ENCODE results near the gene TDRD5.

Gene TDRD5, protein sequence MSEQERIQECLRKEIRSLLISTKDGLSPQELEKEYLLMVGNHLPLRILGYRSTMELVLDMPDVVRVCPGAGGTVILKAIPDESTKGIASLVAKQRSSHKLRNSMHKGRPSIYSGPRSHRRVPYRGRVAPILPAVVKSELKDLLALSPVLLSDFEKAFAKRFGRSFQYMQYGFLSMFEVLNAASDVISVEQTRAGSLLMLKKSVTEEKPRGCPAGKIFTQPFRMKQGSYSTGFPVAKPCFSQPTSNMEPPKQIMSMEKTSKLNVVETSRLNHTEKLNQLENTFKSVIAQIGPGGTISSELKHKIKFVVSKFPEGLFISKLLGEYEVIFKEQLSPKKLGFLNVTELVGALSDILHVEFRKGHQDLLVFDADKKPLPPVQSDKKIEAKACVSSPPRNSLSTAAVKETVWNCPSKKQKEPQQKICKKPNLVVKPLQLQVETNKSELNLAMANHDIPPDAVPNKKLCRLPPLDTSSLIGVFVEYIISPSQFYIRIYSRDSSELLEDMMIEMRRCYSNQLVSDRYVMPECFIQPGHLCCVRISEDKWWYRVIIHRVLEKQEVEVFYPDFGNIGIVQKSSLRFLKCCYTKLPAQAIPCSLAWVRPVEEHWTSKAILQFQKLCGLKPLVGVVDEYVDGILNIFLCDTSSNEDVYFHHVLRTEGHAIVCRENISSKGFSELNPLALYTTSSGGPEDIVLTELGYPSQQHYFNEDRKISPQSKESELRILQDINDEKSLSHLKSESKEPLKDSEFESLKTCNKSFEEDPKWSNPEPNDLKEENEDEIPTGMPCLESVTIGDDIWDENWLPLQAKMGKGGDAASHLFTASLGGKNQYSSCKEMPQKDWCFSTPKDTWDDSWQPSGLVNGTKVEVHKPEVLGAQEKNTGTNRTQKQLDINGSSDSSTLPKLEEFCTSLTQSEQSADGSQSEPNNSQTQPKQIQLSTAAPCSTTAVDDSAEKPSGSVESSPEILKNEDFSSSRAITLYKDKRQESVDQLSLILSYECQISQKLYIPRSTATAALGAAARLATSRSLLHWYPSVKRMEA

DNA sequence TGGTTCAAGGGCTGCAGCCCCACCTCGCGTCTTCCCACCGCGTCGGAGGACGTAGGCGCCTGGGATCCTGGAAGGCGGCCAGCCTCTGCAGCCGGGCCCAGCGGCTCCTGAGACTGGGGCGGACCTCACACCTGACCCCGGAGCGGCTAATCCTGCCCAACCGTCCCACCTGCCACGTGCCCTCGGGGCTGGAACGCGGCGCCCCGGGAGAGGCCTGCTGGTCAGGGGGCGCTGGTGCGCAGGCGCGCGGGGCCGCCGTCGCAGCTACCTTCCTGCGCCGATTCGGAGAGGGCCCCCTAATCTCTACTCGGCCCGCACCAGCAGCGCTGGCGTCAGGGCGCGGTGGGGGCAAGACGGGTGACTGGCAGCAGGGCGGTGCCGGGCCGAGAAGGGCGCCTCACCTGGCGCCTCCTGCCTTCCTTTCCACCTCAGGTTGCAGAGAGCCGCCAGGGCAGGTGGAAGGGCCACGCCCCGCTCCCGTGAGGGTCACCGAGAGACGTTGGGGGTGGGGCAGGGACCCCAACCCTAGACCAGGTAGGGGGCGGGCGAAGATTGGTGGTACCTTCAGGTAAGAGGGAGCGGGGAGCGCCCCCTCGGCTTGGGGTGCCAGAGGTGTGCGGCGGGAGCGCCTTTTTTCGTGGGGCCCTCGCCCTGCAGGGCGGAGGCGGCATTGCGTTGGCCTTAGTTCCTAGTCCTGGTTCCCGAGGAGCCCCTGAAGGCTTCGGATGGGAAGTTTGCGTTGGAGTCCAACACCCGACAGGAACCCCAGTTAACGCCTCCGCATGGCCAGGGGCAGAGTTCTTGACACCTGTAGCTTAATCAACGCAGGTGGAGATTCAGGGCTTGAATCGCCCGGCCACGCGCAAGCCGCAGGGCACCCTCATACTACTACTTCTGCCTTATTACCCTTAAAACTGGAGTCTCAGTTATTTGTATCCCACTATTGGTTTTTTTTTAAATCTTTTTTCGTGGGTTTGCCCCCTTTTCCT, at the start of gene TDRD5:
Gene TDRD5 (plus strand): TSS at position 241 of the 989 bp plus-strand sequence. CDS start 784 bp downstream, outside the sequence.
- no peak for DNase-seq (ENCODE audit: low read depth in 2 of 2)

DNA sequence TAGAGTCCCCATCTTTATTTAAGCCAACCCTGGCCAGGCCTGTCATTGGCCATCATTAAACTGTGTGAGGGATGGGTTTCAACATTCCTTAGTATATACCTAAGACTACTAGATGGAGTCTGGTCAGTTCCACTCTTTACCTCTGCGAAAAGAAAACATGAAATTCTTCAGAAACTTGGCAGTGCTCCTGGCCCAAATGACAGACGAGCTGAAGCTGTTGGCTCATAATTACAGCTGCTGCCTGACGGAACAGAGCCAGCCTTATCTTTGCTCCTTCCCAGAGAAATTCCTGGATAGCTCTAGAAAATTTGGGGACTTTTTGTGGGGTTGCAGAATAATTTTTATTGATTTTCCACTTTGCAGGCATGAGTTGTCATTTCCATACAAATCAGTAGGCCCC, 46.3 kb upstream of the TDRD5 start:
- no peak for DNase-seq (ENCODE audit: low read depth in 2 of 2)

DNA sequence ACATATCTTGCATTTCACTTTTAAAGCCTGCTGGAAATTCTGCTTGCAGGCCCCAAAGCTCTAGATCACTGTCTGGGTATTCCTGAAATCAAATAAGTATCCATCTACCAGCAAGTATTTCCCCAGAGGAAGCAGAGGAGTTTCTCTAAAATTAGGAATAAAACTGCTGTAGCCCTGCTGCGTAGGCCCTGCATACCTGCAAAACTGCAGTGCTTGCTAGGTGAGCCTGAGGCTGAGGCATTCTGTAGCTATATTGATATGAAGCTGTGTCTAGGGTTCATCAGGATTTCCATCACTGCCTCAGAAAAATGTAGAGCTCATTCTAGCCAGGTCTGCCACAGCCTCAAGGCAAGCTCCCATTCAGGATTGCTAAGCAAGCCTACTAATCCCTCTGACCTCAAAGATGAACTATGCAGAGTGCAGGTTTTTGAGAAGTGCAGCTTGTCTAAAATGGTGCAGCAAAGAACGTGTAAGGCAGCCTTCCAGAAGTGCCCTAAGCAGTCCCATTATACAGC, 44.6 kb upstream of the TDRD5 start:
- no peak for DNase-seq (ENCODE audit: low read depth in 2 of 2)

DNA sequence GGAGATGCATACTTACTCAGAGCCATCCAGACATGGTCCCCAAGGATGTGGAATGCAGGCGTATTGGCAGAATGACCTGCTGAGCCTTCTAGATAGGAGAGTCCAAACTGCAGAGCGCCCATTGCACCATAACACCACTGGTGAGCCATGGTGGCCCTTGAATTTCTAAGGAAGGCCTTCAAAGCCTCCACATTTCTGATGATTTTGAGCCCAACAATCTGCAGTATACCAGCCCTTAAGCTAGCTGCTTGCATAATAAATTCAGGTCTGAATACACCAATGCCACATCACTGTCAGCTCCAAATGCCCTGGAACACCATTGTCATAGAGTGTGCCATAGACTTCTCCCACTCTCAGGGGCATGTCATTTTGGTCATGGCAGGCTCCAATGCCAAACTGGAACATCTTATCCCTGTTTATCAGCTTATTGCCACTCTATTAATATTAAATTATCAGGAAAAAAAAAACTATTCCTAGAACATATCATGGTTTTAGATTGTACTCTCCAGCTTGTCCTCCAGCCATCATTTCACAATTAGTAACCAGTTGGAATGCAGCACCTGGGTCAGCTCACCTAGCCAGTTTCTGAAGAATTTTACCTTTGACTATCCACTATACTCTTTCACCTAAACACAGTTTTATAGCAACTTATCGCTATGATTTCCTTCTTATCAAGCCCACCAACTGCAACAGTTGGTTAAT, 42.8 kb upstream of the TDRD5 start:
- no peak for DNase-seq (ENCODE audit: low read depth in 2 of 2)

DNA sequence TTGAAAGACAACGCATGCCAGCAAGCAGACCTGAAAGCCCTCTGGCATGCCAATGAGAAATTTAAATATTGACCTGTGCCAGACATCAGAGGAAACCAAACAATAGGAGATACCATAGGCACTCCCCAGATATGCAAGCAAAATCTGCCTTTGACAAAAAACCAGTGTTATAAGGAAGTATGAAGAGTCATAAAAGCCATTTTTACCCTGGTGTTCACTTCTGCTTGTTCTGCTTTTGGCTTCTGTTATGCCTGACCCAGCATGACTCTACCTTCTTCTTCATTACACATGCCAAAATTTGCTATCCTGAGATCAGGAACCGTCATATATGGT, 42.3 kb upstream of the TDRD5 start:
- no peak for DNase-seq (ENCODE audit: low read depth in 2 of 2)

DNA sequence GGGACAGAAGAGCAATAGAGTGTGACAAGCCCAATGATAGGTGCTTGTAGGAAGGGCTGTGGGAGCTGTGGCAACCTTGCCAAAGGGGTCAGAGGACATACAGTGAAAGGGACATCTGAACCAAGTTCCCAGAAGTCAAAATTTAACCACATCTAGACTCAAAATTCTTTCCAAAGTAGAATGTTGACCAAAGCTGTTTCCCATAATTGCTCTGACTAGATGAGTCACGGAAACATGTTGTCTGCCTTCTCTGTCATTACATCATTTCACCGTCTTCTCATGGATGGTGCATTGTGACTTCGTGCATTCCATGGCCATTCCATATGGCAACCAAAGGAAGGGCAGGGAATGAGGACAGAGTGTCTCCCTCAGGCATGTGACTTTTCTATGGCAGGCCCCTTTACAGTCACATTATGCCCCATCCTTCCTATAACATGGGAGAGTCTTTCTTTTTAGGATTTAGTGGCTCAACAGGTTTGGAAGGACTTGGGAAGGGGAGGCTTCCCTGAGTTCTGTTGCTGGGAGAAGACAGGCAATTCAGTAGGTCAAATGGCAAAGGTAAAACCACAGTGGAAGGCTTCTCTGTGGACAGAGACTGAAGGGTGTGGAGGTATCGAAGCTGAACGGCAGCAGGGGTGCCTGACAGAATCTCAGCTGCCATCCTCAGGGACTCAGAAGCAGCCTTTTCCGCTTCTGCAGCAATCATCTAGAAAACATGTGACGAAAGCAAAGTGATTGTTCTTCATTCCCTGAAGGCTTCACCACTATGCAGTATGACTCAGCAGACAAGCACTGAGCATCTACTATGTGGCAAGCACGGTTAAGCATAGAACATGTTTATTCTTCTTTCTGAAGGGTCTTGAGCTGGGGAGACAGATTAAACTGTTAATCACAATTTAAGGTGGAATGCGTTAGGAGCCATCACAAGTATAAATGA, 40.6 kb upstream of the TDRD5 start:
- DNase-seq (ENCODE audit: low read depth in 2 of 2): no peak

DNA sequence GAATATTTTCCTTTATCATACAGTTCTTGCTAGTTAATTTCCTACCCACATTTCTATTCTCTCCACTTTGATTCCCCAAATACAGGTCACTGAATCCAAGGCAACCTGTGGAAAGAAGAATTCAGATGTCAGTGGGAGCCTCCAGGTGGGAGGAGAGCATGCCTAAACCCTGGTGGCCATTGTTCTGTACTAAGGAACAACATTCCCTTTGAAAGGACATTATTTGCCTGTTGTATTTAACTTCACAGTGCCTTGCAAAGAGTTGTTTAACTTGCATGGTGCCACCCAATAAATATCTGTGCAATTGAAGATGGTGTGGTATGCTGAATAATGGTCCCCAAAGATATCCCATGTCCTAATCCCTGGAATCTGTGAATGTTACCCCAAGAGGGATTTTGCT, 37.2 kb upstream of the TDRD5 start:
- DNase-seq (ENCODE audit: low read depth in 2 of 2): no peak

DNA sequence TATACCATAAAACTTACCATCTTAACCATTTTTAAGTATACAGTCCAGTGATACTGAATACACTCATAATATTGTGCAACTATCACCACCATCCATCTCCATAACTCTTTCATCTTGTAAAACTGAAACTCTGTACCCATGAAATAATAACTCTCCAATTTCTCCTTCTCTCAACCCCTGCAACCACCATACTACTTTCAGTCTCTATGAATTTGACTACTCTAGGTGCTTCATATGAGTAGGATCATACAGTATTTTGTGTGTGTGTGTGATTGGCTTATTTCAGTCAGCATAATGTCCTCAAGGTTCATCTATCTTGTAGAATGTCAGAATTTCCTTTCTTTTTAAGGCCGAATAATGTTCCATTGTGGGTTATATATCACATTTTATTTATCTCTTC, 33.6 kb upstream of the TDRD5 start:
- no peak for DNase-seq (ENCODE audit: low read depth in 2 of 2)

DNA sequence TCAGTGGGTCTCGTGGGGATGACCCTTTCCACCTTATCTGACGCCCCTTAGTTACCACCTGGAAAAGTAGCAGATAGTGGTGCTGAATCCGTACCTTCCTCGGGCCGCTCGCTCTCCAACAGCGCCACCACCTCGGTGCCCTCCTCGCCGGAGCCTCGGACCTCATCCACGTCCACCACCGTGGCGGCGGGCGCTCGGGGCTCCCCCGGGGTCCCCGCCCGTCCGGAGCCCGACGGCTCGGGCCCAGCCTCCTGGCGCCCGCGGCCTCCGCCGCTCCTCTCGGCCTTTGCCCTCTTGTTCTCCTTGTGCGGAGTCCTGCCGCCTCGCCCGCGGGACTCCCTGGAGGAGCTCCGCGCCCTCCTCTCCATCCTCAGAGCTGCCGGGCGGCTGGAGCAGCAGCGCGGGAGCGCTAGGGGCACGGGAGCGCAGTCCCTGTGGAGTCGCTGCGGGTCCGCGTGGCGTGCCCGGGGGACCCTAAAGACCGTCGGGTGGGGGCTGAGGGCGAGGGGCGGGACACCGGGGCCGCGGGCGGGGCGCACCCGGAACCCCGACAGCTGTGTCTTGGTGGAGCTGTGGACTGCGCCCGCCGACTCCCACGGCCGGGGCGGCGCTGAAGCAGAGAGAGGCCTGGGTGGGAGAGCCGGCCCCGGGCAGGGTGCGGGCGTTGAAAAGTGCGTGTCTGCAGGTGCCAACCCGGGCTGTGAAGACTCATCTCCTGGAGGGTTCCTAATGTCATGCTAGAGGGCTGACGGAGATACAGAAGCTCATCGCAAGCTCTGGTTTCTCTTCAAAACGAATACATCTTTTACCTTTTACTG, 15.9 kb upstream of the TDRD5 start, which contains the start of gene NPHS2:
Gene NPHS2 (minus strand): TSS at position 452 of the 818 bp plus-strand sequence. CDS start 84 bp downstream, at position 368.
- DNase-seq (ENCODE audit: low read depth in 2 of 2): no peak

DNA sequence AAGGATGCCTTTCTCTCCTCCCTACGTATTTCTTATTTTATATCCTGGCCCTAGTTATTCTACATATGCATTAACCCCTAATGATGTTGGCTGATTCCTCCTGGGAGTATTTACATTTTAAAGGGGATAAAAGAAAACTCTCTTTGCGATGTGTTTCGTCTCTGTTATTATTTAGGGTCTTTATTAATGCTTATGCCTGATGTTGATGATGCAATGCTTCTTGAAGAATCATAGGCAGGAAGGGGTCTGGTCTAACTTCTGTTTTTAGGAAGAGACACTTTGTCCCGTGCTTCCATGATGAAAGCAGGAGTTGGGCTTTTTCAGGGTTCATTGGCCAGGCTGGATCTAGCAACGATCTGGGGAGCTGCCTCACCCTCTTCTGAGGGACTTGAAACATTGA, 15.1 kb upstream of the TDRD5 start:
- no peak for DNase-seq (ENCODE audit: low read depth in 2 of 2)

DNA sequence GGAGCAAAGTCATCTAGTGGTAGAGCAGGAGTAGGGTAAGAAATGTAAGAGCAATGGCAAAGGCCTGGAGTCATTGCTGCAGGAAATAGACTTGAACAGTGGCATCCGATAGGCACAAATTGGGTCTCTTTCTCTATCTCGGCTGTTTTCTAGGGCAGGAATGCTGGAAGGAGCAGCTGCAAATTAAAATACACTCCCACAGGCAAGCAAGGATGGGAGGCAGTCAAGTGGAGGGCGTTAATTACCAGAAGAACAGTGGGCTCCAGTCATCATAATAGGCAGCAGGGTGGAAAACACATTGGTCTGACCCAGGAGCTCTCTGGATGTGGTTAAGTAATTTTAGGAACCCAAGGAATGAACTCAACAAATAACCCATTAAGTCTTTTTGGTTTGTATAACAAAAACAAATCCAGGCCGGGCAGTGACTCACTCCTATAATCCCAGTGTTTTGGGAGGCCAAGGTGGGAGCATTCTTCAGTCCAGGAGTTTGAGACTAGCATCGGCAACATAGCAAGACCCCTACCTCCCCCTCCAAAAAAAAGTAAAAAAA, 7.8 kb upstream of the TDRD5 start:
- no peak for DNase-seq (ENCODE audit: low read depth in 2 of 2)

DNA sequence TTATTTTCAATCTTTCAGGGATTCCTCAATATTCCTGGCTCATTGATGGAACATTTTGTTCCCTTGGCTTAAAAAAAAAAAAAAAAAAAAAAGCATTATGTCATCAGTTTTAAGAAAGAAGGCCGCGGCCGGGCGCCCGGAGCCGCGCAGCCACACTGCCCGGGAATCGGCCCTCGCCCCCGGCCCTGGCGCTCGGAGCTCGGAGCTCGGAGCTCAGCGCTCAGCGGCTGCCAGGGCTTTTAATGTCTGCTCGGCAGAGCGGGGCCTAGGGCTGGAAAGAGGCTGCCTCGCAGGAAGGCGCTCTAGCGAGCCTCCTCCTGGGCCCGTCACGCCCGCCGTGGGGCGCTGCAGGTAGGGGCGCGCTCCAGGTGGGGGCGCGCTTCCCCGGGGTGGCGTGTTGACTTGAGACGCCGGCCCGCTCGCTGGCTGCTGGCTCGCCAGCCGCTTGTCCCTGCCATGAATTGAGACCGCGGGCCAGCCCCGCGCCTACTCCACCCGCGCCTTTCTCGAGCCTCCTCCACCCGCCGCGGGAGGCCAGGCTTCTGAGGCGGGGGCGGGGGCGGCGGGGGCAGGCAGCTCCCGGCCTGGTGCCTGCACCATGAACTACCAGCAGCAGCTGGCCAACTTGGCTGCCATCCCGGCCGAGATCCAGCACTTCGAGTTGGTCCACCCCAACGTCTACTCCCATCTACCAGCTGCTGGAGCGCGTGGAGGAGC, 5.4 kb upstream of the TDRD5 start:
- DNase-seq (ENCODE audit: low read depth in 2 of 2): no peak

DNA sequence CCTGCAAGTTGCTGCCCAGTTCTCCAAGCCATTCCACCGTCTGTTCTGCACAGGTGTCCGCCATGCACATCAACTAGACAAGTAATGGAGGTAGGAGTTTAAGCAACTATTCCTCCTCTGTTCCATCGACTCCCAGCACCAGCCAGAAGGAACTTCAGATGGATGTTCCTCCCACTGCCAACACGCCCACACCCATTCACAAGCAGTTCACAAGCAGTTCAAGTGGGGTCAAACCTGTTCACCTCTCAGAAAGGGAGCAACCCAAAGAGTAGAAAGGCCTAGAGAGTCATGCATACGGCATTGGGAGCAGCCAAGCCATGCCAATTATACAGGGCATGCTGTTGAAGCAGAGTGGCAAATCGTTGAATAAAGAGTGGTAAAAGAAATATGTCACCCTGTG, 4.3 kb upstream of the TDRD5 start:
- DNase-seq (ENCODE audit: low read depth in 2 of 2): no peak

DNA sequence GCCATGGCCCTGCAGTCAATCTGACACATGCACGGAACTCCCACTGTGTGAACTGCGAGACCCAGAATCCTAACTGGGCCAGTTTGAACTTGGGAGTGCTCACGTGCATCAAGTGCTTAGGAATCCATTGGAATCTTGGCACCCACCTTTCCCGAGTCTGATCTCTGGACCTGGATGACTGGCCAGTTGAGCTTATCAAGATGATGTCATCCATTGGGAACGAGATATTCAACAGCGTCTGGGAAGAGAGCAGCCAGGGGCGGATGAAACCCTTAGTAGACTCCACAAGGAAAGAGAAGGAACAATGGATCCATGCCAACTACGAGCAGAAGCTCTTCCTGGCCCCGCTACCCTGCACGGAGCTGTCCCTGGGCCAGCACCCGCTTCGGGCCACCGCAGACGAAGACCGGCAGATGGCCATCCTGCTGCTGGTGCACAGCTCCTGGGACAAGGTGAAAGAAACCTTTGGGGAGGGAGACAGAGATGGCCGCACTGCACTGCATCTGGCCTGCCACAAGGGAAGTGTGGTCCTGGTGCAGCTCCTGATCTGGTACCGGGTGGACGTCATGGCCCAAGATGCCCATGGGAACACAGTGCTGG, 3.1 kb upstream of the TDRD5 start:
- DNase-seq (ENCODE audit: low read depth in 2 of 2): no peak

DNA sequence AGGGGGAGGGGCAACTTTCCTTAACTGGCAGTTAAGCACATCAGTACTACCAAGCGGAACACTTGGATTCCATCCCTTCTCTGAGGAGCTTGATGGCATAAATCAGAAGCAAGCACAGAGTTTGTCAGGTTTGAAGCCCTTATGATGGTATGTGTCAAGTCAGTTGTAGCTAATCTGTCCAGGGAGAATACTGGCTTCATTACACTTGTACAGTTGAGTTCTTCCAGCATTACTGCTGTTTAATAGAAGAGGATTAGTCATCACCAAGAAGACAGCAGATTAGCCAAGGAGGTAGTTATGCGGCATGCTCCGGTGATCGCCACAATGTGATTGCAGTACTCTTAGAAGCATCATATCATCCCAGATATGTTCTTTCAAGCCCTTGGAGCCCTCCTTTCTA, 2.1 kb upstream of the TDRD5 start:
- DNase-seq (ENCODE audit: low read depth in 2 of 2): no peak

DNA sequence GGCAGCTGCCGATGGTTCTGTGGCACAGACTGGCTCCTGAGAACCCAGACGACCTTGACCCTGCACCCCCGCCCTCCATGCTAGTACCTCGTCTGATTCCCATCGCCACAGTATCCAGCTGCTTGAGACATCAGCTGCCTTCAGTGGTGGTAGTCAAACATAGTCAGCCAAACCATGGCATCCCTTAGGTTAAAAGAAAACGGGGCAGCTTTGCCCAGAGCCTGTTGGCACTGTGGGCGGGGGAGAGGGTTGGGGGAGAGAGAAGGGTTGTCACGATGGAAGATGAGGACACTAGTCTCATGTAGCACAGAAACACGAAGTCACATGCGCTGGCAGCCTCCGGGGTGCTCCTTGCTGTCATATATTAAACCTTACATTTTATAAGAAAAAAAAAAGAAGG, 961 bp upstream of the TDRD5 start:
- DNase-seq (ENCODE audit: low read depth in 2 of 2): no peak

DNA sequence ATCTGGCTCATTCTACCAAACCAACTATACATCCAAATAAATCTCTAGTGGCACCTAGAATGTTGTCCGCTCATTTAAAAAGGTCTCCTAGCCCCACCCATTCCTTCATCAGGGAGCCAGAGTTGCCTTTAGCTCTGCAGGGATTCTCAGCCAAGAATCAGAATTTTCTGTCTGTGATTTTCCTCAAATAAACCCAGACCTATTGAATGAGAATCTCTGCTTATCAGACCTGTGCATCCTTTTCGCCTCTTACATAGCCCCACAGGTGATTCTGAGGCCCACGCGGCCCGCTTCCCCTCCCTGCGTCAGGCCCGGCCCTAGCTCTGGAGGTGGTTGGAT, 410 bp upstream of the TDRD5 start:
- DNase-seq (ENCODE audit: low read depth in 2 of 2): no peak

Data from stimulated activated CD8-positive, alpha-beta memory T cell treated with anti-CD3 and anti-CD28 coated beads, Interleukin-2, amount 100 ng/mL, for 1 hour (primary cell).